CD4-positive, alpha-beta T cell (primary cell): ENCODE data around the gene ORC2. TPM values are rescaled to one million over a fixed set of nuclear protein-coding genes. Genes with fewer than 3 reads are reported as not detected.

Source experiments
- total RNA-seq, 174 experiments: library from RNA in 2 of 174; stranded (reverse) in 2 of 174; gene quantifications; one replicate each; pipeline ENCODE4 v1.2.3 and lab custom pipeline; 2021 to 2026

The ORC2 gene
- total RNA-seq, 2 experiments from 2014 or later = 25.0 to 26.6 TPM

Other genes starting within 250 kb of the ORC2 start
- gene BZW1, start 151.8 kb downstream of the ORC2 start, total RNA-seq = 100 to 1,000 TPM; 190 to 192 TPM
- gene CLK1, start 99.0 kb downstream of the ORC2 start, total RNA-seq = 1,000 to 10,000 TPM; 1,228 to 1,235 TPM
- 10 to 100 TPM; 23.1 to 29.8 TPM for gene PPIL3, start 74.6 kb downstream of the ORC2 start, total RNA-seq
- 1 to 10 TPM; 6.1 to 6.7 TPM for gene NIF3L1, start 74.3 kb downstream of the ORC2 start, total RNA-seq
- 10 to 100 TPM; 29.2 to 30.7 TPM for gene HYCC2, start 108.0 kb upstream of the ORC2 start, total RNA-seq
- gene NDUFB3, start 108.3 kb upstream of the ORC2 start, total RNA-seq = 10 to 100 TPM; 10.1 to 13.6 TPM
- gene CFLAR, start 152.5 kb upstream of the ORC2 start, total RNA-seq = 100 to 1,000 TPM; 178 to 181 TPM
- 10 to 100 TPM; 12.6 to 13.7 TPM for gene CASP10, start 219.5 kb upstream of the ORC2 start, total RNA-seq